Right cardiac atrium (tissue), 5 donors: Measurements from ENCODE around the gene INPP5F. TPM values are rescaled to one million over a fixed set of nuclear protein-coding genes. Genes with fewer than 3 reads are reported as not detected.
"Not testable (repeated sequence)": the region's sequence is repeated elsewhere in the genome, so short reads cannot be mapped to it uniquely, and the experiment has no call there.

ENCODE experiments used
- ATAC-seq, 2 donors: fragments of 200-7000 bp; cut with Tn5 transposase; one replicate each; pipeline versions ENCODE4 v1.8.0 to v1.9.1; 2020; ENCODE audit warnings: moderate library complexity in 2 of 2, mild to moderate bottlenecking in 1 of 2
- DNase-seq, 3 donors: peaks; one replicate each; pipeline ENCODE4 v3.0.0-alpha.2; 2020
- H3K27ac ChIP-seq: one replicate; pipeline ENCODE4 v1.5.1; 2013; ENCODE audit warnings: mild to moderate bottlenecking, low read length, control low read depth, moderate library complexity
- H3K27me3 ChIP-seq: one replicate; pipeline ENCODE4 v1.6.1; 2013; ENCODE audit not compliant: control insufficient read depth, insufficient read depth
- H3K4me1 ChIP-seq: one replicate; pipeline ENCODE4 v1.6.1; 2013; ENCODE audit warnings: low read length; ENCODE audit not compliant: control insufficient read depth, insufficient read depth
- H3K4me3 ChIP-seq: one replicate; pipeline ENCODE4 v1.5.1; 2013; ENCODE audit warnings: low read length, control low read depth
- H3K9me3 ChIP-seq: one replicate; pipeline ENCODE4 v1.6.1; 2013; ENCODE audit warnings: low read length; ENCODE audit not compliant: control insufficient read depth
- WGBS: extraction: QIAGEN DNeasy Blood & Tissue Kit; methylation state at CpG from one replicate; pipeline ENCODE4 v1.1.7; 2013; 5-methylcytosine and 5-hydroxymethylcytosine counted together
- intact Hi-C, 4 donors: fragments of 100-400 bp; cut with DNase I; formaldehyde crosslinking; loops; one replicate each; pipeline versions ENCODE4 v1.11.0 to v1.14.0; 2022 to 2023
- polyA plus RNA-seq: library from polyadenylated mRNA; stranded (reverse); fragments of 200-250 nt; gene quantifications from one replicate; pipeline ENCODE4 v1.2.3, GENCODE V29; 2013
- total RNA-seq, 4 donors: library from RNA; stranded (reverse); fragmentation: NEBNext Ultra II Directional; extraction: Animal tissue kit (Norgen Biotek cat#: 25700); gene quantifications; one replicate each; pipeline ENCODE4 v1.2.1, GENCODE V29; 2021
- donor health status: healthy with polysubstance abuse.
- donor health status: DM: no; HTN: yes; CAD: no.
- donor health status: DM: no; HTN: no; CAD: no.
- donor health status: DM: no; HTN: yes; CAD: no; lungs with severe emphysema.
- donor health status: DM: yes; HTN: yes; CAD: no.

INPP5F gene
- total and polyA plus RNA-seq, 5 donors: 3.4 to 6.4 (median 6.1) TPM

- no peak for ATAC-seq
- Histone ChIP-seq H3K27ac (no peak overlapping the region), H3K9me3 (no peaks in the 10 kb centered on the region), H3K4me1 (no peaks in the 10 kb centered on the region), H3K27me3 (no peaks in the 10 kb centered on the region), H3K4me3 (no peak overlapping the region)
- intact Hi-C loops: no loop called here
- 89% methylated on average over 3 of the region's 3 CpGs for WGBS
- DNase-seq: no peak
Observed at GRCh38 chr10:119762035-119762434, 36.2 kb downstream of the INPP5F start.

GRCh38 chr10:119762805-119763798 lies 37.3 kb downstream of the INPP5F start:
- WGBS: 94% methylated on average over 8 of the region's 8 CpGs
- intact Hi-C loops: no loop called here
- H3K27ac ChIP-seq: no peak overlapping the region
- H3K9me3 ChIP-seq: no peaks in the 10 kb centered on the region
- H3K4me1 ChIP-seq: no peaks in the 10 kb centered on the region
- DNase-seq (no peak), ATAC-seq (no peak)
- H3K4me3 ChIP-seq: no peak overlapping the region
- no peaks in the 10 kb centered on the region for H3K27me3 ChIP-seq

GRCh38 chr10:119768455-119769094 lies 42.7 kb downstream of the INPP5F start:
- no peaks in the 10 kb centered on the region for H3K9me3 ChIP-seq
- intact Hi-C loops: no loop called here
- H3K4me1 ChIP-seq: no peaks in the 10 kb centered on the region
- no peak overlapping the region for H3K4me3 ChIP-seq
- H3K27me3 ChIP-seq: no peaks in the 10 kb centered on the region
- DNase-seq (no peak), ATAC-seq (no peak)
- WGBS: 85% methylated on average over 4 of the region's 4 CpGs
- no peak overlapping the region for H3K27ac ChIP-seq

GRCh38 chr10:119769886-119770285 lies 44.0 kb downstream of the INPP5F start:
- Histone ChIP-seq H3K9me3 (no peaks in the 10 kb centered on the region), H3K27ac (no peak overlapping the region), H3K4me1 (no peaks in the 10 kb centered on the region), H3K27me3 (no peaks in the 10 kb centered on the region), H3K4me3 (no peak overlapping the region)
- ATAC-seq: peak in 1 of 2 donors; percentile 79
- DNase-seq: no peak
- WGBS: 53% methylated on average over 2 of the region's 2 CpGs
- intact Hi-C loops: no loop called here

GRCh38 chr10:119770928-119771327 lies 45.1 kb downstream of the INPP5F start:
- H3K27ac ChIP-seq: no peak overlapping the region
- intact Hi-C loops: no loop called here
- ATAC-seq (no peak), DNase-seq (no peak)
- no peaks in the 10 kb centered on the region for H3K4me1 ChIP-seq
- H3K27me3 ChIP-seq: no peaks in the 10 kb centered on the region
- 93% methylated on average over 2 of the region's 2 CpGs for WGBS
- H3K4me3 ChIP-seq: no peak overlapping the region
- H3K9me3 ChIP-seq: no peaks in the 10 kb centered on the region

GRCh38 chr10:119772334-119772733 lies 46.5 kb downstream of the INPP5F start:
- Histone ChIP-seq H3K4me3 (no peak overlapping the region), H3K4me1 (no peaks in the 10 kb centered on the region), H3K27me3 (no peaks in the 10 kb centered on the region), H3K27ac (no peak overlapping the region), H3K9me3 (no peaks in the 10 kb centered on the region)
- intact Hi-C loops: no loop called here
- WGBS: 96% methylated on average over 4 of the region's 4 CpGs
- DNase-seq (no peak), ATAC-seq (no peak)

GRCh38 chr10:119773041-119773440 lies 47.2 kb downstream of the INPP5F start:
- ATAC-seq, H3K9me3 ChIP-seq, H3K4me1 ChIP-seq, H3K27ac ChIP-seq, DNase-seq, H3K4me3 ChIP-seq, H3K27me3 ChIP-seq, intact Hi-C loops: not testable (repeated sequence)
- over 99% methylated on average over 3 of the region's 3 CpGs for WGBS

- ATAC-seq (no peak), DNase-seq (no peak)
- H3K9me3 ChIP-seq: no peaks in the 10 kb centered on the region
- H3K27me3 ChIP-seq: no peaks in the 10 kb centered on the region
- H3K4me1 ChIP-seq: no peaks in the 10 kb centered on the region
- WGBS: 91% methylated on average over 1 of the region's 1 CpG
- intact Hi-C loops: no loop called here
- no peak overlapping the region for H3K4me3 ChIP-seq
- H3K27ac ChIP-seq: no peak overlapping the region
Observed at GRCh38 chr10:119775529-119775928, 49.7 kb downstream of the INPP5F start.

- Histone ChIP-seq H3K4me1 (no peaks in the 10 kb centered on the region), H3K4me3 (no peak overlapping the region), H3K9me3 (no peaks in the 10 kb centered on the region), H3K27me3 (no peaks in the 10 kb centered on the region), H3K27ac (no peak overlapping the region)
- intact Hi-C loops: no loop called here
- ATAC-seq: no peak
- DNase-seq: no peak
- WGBS: 95% methylated on average over 1 of the region's 1 CpG
Observed at GRCh38 chr10:119776536-119776935, 50.7 kb downstream of the INPP5F start.

GRCh38 chr10:119777686-119778085 lies 51.8 kb downstream of the INPP5F start:
- no peaks in the 10 kb centered on the region for H3K27me3 ChIP-seq
- no peak overlapping the region for H3K4me3 ChIP-seq
- H3K27ac ChIP-seq: no peak overlapping the region
- intact Hi-C loops: no loop called here
- no peaks in the 10 kb centered on the region for H3K9me3 ChIP-seq
- 95% methylated on average over 3 of the region's 3 CpGs for WGBS
- no peak for DNase-seq
- no peaks in the 10 kb centered on the region for H3K4me1 ChIP-seq
- no peak for ATAC-seq

GRCh38 chr10:119778776-119779445 lies 53.1 kb downstream of the INPP5F start:
- WGBS: 94% methylated on average over 7 of the region's 7 CpGs
- no peaks in the 10 kb centered on the region for H3K4me1 ChIP-seq
- intact Hi-C loops: no loop called here
- H3K9me3 ChIP-seq: no peaks in the 10 kb centered on the region
- ATAC-seq (no peak), DNase-seq (no peak)
- no peaks in the 10 kb centered on the region for H3K27me3 ChIP-seq
- no peak overlapping the region for H3K4me3 ChIP-seq
- H3K27ac ChIP-seq: no peak overlapping the region
